ENCODE results near the gene PALM3. TPM values are rescaled to one million over a fixed set of nuclear protein-coding genes. Genes with fewer than 3 reads are reported as not detected.

PALM3 gene
- total RNA-seq, 1 experiment from 2014 or later = not detected

- Mint-ChIP-seq H3K4me3 (ENCODE audit: unreplicated experiment) (peak overlapping the region; percentile 90), H3K27ac (ENCODE audit: low read depth, unreplicated experiment) (peak overlapping the region; percentile 96), H3K9me3 (ENCODE audit: unreplicated experiment) (no peaks in the 10 kb centered on the region), H3K27me3 (ENCODE audit: insufficient read depth, unreplicated experiment) (no peaks in the 10 kb centered on the region), H3K36me3 (ENCODE audit: insufficient read depth, unreplicated experiment) (no peaks in the 10 kb centered on the region), H3K4me1 (ENCODE audit: insufficient read depth, unreplicated experiment) (no peaks in the 10 kb centered on the region)
- BruUV-seq (replicated peaks) = TSS peak; percentile 62
- ChIA-PET POLR2A (interaction anchor here (0.6 to 3.1 kb wide), 14 partner anchors 7 to 1472 kb away, joined by 3 to 23 read pairs (median 5); partner anchors contain the start of genes ASF1B, DCAF15, DNAJB1 and RFX1), CTCF (interaction anchor here (1.1 to 1.6 kb wide), 4 partner anchors 23 to 1117 kb away, joined by 4 to 8 read pairs (median 4); no protein-coding TSS in a partner anchor)
- DNase-seq (ENCODE audit: unreplicated experiment) = no peak
- TF ChIP-seq CTCF (IDR thresholded peaks at IDR 0.05; ENCODE audit: unreplicated experiment) = no peak
- intact Hi-C loops (cut with micrococcal nuclease) = loop anchor here (2.0 to 5.0 kb wide), 2 partner anchors 35 to 75 kb away; partner anchors contain the start of genes PRKACA and RFX1
Observed at GRCh38 chr19:14081797-14082674, 20.2 kb upstream of the PALM3 start.

DNA sequence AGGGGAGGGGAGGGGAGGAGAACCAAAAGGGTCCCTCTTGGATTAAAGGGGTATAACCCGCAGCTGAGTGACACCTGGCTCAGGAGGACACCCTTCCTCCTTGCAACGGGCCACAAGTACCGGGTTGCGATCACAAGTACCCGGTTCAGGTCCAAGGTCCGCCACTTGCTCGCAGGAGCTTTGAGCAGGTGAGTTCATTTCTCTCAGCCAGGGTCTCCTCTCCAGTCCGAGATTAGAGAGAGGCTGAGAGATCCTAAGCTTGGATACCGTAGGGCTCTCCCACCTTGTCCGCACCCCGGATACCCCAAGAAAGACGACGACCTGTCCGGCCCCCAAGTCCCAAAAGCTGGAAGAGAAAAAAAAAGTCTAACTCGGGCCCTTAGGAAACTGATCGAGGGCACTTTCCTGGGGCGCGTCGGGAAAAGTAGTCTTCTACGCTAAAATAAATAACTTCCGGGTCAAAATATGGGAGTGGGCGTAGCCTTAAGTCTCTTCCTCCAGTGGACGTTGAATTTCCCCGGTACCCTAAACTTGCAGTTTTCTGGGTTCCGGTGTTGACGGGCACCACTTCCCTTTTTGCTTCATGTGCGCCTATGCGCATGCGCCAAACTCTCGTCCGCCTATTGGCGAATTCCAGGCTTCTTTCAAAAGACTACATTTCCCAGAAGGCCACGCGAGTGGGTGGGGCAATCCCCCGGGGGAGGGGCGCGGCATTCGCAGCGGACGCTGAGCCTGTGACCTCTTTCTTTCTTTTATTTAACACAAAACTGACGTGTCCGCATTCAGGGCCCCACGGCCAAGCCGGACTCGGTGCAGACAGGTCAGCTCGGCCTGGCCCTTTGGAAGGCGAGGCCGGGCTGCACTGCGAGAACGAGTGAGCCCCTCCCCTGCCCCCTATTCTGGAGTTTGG lies 19.3 kb upstream of the PALM3 start:
- ChIA-PET POLR2A (interaction anchor here (0.6 to 3.1 kb wide), 18 partner anchors 7 to 1471 kb away, joined by 3 to 23 read pairs (median 4); partner anchors contain the start of genes ASF1B and RFX1), CTCF (interaction anchor here (0.5 to 1.2 kb wide), 7 partner anchors 8 to 351 kb away, joined by 3 to 5 read pairs (median 3); no protein-coding TSS in a partner anchor)
- intact Hi-C loops (cut with micrococcal nuclease) = loop anchor here (2.0 to 5.0 kb wide), 2 partner anchors 36 to 74 kb away; partner anchors contain the start of genes PRKACA and RFX1
- peak; percentile 100 for DNase-seq (ENCODE audit: unreplicated experiment)
- H3K9me3 Mint-ChIP-seq (ENCODE audit: unreplicated experiment) = no peaks in the 10 kb centered on the region
- no peak for TF ChIP-seq CTCF (IDR thresholded peaks at IDR 0.05; ENCODE audit: unreplicated experiment)
- no peaks in the 10 kb centered on the region for H3K4me1 Mint-ChIP-seq (ENCODE audit: insufficient read depth, unreplicated experiment)
- peak overlapping the region; percentile 90 for H3K4me3 Mint-ChIP-seq (ENCODE audit: unreplicated experiment)
- H3K27me3 Mint-ChIP-seq (ENCODE audit: insufficient read depth, unreplicated experiment) = no peaks in the 10 kb centered on the region
- peak overlapping the region; percentile 96 for H3K27ac Mint-ChIP-seq (ENCODE audit: low read depth, unreplicated experiment)
- no peaks in the 10 kb centered on the region for H3K36me3 Mint-ChIP-seq (ENCODE audit: insufficient read depth, unreplicated experiment)
- BruUV-seq (replicated peaks) = TSS peak; percentile 73

- ChIA-PET CTCF (interaction anchor here (0.6 to 3.7 kb wide), 8 partner anchors 9 to 403 kb away, joined by 3 to 17 read pairs (median 4); a partner anchor contains a TSS), POLR2A (interaction anchor here (0.5 kb wide), 2 partner anchors 314 to 1326 kb away, joined by 3 read pairs; partner anchors contain the start of gene MRI1)
- Mint-ChIP-seq H3K27ac (ENCODE audit: low read depth, unreplicated experiment) (no peak overlapping the region), H3K36me3 (ENCODE audit: insufficient read depth, unreplicated experiment) (no peaks in the 10 kb centered on the region), H3K4me1 (ENCODE audit: insufficient read depth, unreplicated experiment) (no peaks in the 10 kb centered on the region), H3K9me3 (ENCODE audit: unreplicated experiment) (no peaks in the 10 kb centered on the region), H3K27me3 (ENCODE audit: insufficient read depth, unreplicated experiment) (no peaks in the 10 kb centered on the region), H3K4me3 (ENCODE audit: unreplicated experiment) (no peak overlapping the region)
- no peak for DNase-seq (ENCODE audit: unreplicated experiment)
- intact Hi-C loops (cut with micrococcal nuclease) = no loop called here
- BruUV-seq (replicated peaks) = no TSS peak
- no peak for TF ChIP-seq CTCF (IDR thresholded peaks at IDR 0.05; ENCODE audit: unreplicated experiment)
Observed at GRCh38 chr19:14078411-14078810, 16.5 kb upstream of the PALM3 start.
